Jurkat, Clone E6-1 (cell line): ENCODE measurements around the gene SAPCD2.
A peak's percentile ranks its signal among the peaks of the same experiment; 100 is the strongest.

Experiments
- DNase-seq: peaks from one replicate; pipeline ENCODE4 v3.0.0-alpha.2; 2011; ENCODE audit warnings: low read depth, low spot score
- H3K4me3 ChIP-seq: 2 replicates; pipeline ENCODE4 v1.5.1; 2011; ENCODE audit warnings: mild to moderate bottlenecking, low read length, control low read depth, moderate library complexity

The SAPCD2 gene

GRCh38 chr9:137108608-137109249 lies 38.4 kb upstream of the SAPCD2 start:
- DNase-seq: no peak
- no peak overlapping the region for H3K4me3 ChIP-seq

GRCh38 chr9:137107982-137108381 lies 37.6 kb upstream of the SAPCD2 start:
- no peak overlapping the region for H3K4me3 ChIP-seq
- no peak for DNase-seq

GRCh38 chr9:137107312-137107921 lies 37.1 kb upstream of the SAPCD2 start:
- no peak for DNase-seq
- H3K4me3 ChIP-seq: no peak overlapping the region

- DNase-seq: no peak
- no peak overlapping the region for H3K4me3 ChIP-seq
These were observed 36.4 kb upstream of the SAPCD2 start for GRCh38 chr9:137106662-137107250.

- DNase-seq: no peak
These were observed 35.7 kb upstream of the SAPCD2 start for GRCh38 chr9:137105814-137106661.

GRCh38 chr9:137103206-137103999 lies 33.0 kb upstream of the SAPCD2 start:
- no peak for DNase-seq

More at GRCh38 chr9:137105814-137106661, 35.7 kb upstream of the SAPCD2 start:
- no peak overlapping the region for H3K4me3 ChIP-seq

GRCh38 chr9:137099231-137099630 lies 28.9 kb upstream of the SAPCD2 start:
- DNase-seq: no peak
- no peak overlapping the region for H3K4me3 ChIP-seq

More at GRCh38 chr9:137103206-137103999, 33.0 kb upstream of the SAPCD2 start:
- H3K4me3 ChIP-seq: no peak overlapping the region

GRCh38 chr9:137097761-137098462 lies 27.6 kb upstream of the SAPCD2 start:
- no peak overlapping the region for H3K4me3 ChIP-seq

GRCh38 chr9:137096785-137097546 lies 26.6 kb upstream of the SAPCD2 start:
- no peak for DNase-seq
- no peak overlapping the region for H3K4me3 ChIP-seq

More at GRCh38 chr9:137097761-137098462, 27.6 kb upstream of the SAPCD2 start:
- no peak for DNase-seq

- DNase-seq: peak; percentile 91
- H3K4me3 ChIP-seq: peak overlapping the region; percentile 51
These were observed 25.5 kb upstream of the SAPCD2 start for GRCh38 chr9:137095664-137096517.

GRCh38 chr9:137089232-137089947 lies 19.0 kb upstream of the SAPCD2 start:
- H3K4me3 ChIP-seq: no peak overlapping the region
- no peak for DNase-seq

- no peak overlapping the region for H3K4me3 ChIP-seq
- no peak for DNase-seq
These were observed 17.8 kb upstream of the SAPCD2 start for GRCh38 chr9:137088121-137088520.

GRCh38 chr9:137087409-137087925 lies 17.1 kb upstream of the SAPCD2 start:
- H3K4me3 ChIP-seq: peak overlapping the region; percentile 72
- DNase-seq: no peak

- DNase-seq: peak; percentile 98
- H3K4me3 ChIP-seq: peak within 1 kb of the TSS; percentile 72
These were observed 16.4 kb upstream of the SAPCD2 start, which contains the start of gene MAN1B1 for GRCh38 chr9:137086531-137087408. Gene MAN1B1, plus strand, starts transcription at chr9:137086985. Its CDS starts 15 bp downstream, at chr9:137087000.
